ENCODE data around the gene LRRC1. TPM values are rescaled to one million over a fixed set of nuclear protein-coding genes. Genes with fewer than 3 reads are reported as not detected.

Gene LRRC1
- total and polyA plus RNA-seq, 2 experiments from 2014 or later = 9.1 to 11.4 TPM

GRCh38 chr6:53840027-53840426 lies 45.2 kb downstream of the LRRC1 start:
- Histone ChIP-seq H3K27ac (no peak overlapping the region), H3K4me1 (ENCODE audit: low read depth) (no peaks in the 10 kb centered on the region), H3K27me3 (no peaks in the 10 kb centered on the region)

GRCh38 chr6:53845280-53846195 lies 50.7 kb downstream of the LRRC1 start:
- no peak overlapping the region for H3K27ac ChIP-seq
- no peaks in the 10 kb centered on the region for H3K9me3 ChIP-seq (ENCODE audit: low read depth)
- no peaks in the 10 kb centered on the region for H3K36me3 ChIP-seq
- no peak overlapping the region for H3K4me3 ChIP-seq
- H3K27me3 ChIP-seq = no peaks in the 10 kb centered on the region
- H3K4me1 ChIP-seq (ENCODE audit: low read depth) = no peaks in the 10 kb centered on the region
- TF ChIP-seq CTCF (IDR thresholded peaks at IDR 0.05; ENCODE audit: low read depth, low read length) = no peak
- DNase-seq (ENCODE audit: low read depth in 1 of 2, low spot score in 1 of 2) = no peak

More at GRCh38 chr6:53840027-53840426, 45.2 kb downstream of the LRRC1 start:
- H3K4me3 ChIP-seq = no peak overlapping the region
- no peak for TF ChIP-seq CTCF (IDR thresholded peaks at IDR 0.05; ENCODE audit: low read depth, low read length)
- H3K9me3 ChIP-seq (ENCODE audit: low read depth) = no peaks in the 10 kb centered on the region
- no peaks in the 10 kb centered on the region for H3K36me3 ChIP-seq
- DNase-seq (ENCODE audit: low read depth in 1 of 2, low spot score in 1 of 2) = no peak

- Histone ChIP-seq H3K4me1 (ENCODE audit: low read depth) (no peaks in the 10 kb centered on the region), H3K4me3 (no peak overlapping the region), H3K27me3 (no peaks in the 10 kb centered on the region), H3K27ac (no peak overlapping the region), H3K36me3 (no peaks in the 10 kb centered on the region), H3K9me3 (ENCODE audit: low read depth) (no peaks in the 10 kb centered on the region)
- TF ChIP-seq CTCF (IDR thresholded peaks at IDR 0.05; ENCODE audit: low read depth, low read length) = no peak
- no peak for DNase-seq (ENCODE audit: low read depth in 1 of 2, low spot score in 1 of 2)
These were observed 51.4 kb downstream of the LRRC1 start for GRCh38 chr6:53846250-53846649.

- Histone ChIP-seq H3K27me3 (no peaks in the 10 kb centered on the region), H3K9me3 (ENCODE audit: low read depth) (no peaks in the 10 kb centered on the region), H3K36me3 (no peaks in the 10 kb centered on the region), H3K4me3 (no peak overlapping the region), H3K4me1 (ENCODE audit: low read depth) (no peaks in the 10 kb centered on the region), H3K27ac (no peak overlapping the region)
- no peak for DNase-seq (ENCODE audit: low read depth in 1 of 2, low spot score in 1 of 2)
- no peak for TF ChIP-seq CTCF (IDR thresholded peaks at IDR 0.05; ENCODE audit: low read depth, low read length)
These were observed 53.0 kb downstream of the LRRC1 start for GRCh38 chr6:53847796-53848314.

GRCh38 chr6:53850527-53850926 lies 55.7 kb downstream of the LRRC1 start:
- H3K27me3 ChIP-seq = no peaks in the 10 kb centered on the region
- no peaks in the 10 kb centered on the region for H3K9me3 ChIP-seq (ENCODE audit: low read depth)
- H3K4me1 ChIP-seq (ENCODE audit: low read depth) = no peaks in the 10 kb centered on the region
- no peak overlapping the region for H3K27ac ChIP-seq
- TF ChIP-seq CTCF (IDR thresholded peaks at IDR 0.05; ENCODE audit: low read depth, low read length) = no peak
- H3K4me3 ChIP-seq = no peak overlapping the region
- no peak for DNase-seq (ENCODE audit: low read depth in 1 of 2, low spot score in 1 of 2)
- no peaks in the 10 kb centered on the region for H3K36me3 ChIP-seq

Data from cardiac muscle cell (in vitro differentiated cells and primary cell).